ENCODE results near the gene DHX16. TPM values are rescaled to one million over a fixed set of nuclear protein-coding genes. Genes with fewer than 3 reads are reported as not detected.

The DHX16 gene
- total RNA-seq, 4 donors from 2014 or later = 16.0 to 34.5 (median 22.5) TPM

DNA sequence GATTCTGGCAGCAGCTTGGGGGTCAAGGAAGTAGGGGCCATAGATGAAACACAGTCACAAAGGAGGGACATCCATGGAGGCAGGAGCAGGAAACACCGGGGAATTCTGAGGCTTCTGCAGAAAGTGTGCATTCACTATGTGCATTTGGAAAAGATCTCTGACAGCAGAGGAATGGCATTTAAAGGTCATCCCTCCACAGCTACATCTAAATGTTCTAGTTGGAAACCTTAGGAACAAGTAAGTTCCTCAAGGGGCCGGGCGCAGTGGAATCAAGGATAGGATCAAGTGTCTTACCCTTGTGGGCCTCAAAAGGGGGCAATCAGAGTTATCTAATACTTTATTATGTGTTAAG is 17.1 kb downstream of the DHX16 start:
- TF ChIP-seq, protein P1, sequence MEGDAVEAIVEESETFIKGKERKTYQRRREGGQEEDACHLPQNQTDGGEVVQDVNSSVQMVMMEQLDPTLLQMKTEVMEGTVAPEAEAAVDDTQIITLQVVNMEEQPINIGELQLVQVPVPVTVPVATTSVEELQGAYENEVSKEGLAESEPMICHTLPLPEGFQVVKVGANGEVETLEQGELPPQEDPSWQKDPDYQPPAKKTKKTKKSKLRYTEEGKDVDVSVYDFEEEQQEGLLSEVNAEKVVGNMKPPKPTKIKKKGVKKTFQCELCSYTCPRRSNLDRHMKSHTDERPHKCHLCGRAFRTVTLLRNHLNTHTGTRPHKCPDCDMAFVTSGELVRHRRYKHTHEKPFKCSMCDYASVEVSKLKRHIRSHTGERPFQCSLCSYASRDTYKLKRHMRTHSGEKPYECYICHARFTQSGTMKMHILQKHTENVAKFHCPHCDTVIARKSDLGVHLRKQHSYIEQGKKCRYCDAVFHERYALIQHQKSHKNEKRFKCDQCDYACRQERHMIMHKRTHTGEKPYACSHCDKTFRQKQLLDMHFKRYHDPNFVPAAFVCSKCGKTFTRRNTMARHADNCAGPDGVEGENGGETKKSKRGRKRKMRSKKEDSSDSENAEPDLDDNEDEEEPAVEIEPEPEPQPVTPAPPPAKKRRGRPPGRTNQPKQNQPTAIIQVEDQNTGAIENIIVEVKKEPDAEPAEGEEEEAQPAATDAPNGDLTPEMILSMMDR (IDR thresholded peaks at IDR 0.05; ENCODE audit: low read depth) = no peak

DNA sequence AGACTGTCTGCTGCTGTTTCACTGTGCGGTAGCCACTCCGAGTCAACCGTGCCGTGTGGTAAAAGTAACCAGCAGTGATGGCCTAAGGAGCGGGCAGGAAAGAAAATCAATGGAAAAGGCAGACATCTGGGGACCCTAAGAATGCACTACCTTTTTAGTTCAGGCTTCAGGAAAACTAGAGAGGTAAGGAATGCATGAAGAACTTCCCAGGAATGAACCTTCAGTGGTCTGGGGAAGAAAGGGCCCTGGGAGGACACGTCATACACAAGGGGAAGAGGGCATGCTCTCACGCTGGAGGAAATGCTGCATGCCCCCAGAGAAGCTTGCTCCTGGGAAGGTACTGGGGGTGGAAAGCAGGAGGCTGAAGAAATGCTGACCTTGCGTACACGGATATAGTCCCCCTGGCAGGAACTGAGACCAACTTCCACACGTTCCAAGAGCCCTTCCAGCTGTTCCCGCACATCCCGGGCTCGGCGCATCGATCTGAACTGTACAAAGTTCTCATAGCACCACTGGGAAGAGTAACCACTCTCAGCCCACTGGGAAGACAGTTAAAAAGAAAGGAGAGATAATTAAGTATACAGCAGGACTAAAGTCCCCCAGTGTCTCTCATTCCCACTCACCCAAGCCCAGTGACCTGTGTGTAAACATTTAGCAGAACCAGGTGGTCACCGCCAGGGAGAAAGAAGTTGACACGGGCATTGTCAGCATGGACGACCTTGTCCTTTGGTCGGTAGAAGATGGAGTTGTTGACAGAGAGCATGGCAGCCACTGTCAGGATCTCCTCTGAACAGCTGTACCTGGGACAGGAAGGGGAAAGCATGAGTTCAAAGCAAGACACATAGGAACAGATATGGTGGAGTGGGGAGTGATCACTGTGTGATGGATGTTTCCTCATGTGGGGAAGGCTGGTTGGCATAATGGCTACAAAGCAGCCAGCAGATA is 17.7 kb downstream of the DHX16 start:
- TF ChIP-seq, protein P1 (IDR thresholded peaks at IDR 0.05; ENCODE audit: low read depth) = no peak

DNA sequence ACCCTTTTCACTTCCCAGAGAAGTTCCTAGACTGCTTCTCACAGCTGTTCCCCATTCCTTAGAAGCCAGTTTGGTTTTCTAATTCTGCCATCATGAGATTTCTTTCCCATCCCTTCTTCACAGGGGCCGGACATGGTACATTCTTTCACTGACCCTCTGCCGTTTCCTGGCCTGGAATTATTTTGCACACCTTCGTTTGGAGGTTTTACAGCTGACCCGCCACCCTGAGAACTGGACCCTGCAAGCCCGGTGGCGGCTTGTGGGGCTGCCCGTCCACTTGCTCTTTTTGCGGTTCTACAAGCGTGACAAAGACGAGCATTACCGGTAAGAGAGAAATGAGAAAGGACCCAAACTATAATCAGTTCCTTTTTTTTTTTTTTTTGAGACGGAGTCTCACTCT is 21.7 kb downstream of the DHX16 start:
- TF ChIP-seq, protein P1 (IDR thresholded peaks at IDR 0.05; ENCODE audit: low read depth) = no peak

DNA sequence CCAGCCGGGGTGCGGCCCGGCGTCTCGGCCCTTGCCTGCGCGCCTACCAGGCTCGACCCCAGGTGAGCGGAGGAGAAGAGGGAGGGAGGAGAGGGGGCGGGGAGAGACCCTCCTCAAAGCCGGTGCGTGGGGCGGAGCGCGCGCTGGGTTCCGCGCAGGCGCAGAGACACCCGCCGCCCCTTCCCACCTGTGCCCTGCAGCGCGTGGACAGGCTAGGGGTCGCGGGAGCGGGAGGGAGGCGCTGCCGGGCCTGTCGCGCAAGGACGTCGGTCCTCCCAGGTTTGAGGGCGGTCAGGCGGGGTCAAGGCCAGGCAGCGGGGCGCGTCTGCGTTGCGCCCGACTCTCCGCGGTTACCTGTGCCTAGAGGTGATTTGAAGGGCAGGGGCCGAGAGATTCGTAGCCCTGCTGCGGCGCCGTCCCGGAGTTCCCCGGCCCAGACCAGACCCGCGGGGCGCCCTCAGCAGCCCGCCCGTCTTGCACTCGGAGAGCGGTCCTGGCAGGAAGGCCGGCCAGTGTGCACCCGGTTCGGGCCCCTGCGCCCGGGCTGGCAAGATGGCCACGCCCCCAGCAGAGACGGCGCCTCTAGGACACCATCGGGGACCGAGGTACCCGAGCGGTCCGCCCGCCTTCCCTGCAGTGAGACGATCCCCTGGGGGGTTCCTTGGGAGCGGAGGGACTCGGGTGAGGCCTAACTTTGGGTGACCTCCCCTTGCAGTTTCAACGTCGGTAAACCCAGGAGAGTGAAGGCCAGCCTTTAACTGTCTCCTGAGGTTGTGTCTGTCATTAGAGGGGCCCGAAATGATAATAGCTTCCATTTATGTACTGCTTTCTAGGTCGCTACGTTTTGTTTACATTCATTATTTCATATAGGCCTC is 25.3 kb downstream of the DHX16 start:
- TF ChIP-seq, protein P1 (IDR thresholded peaks at IDR 0.05; ENCODE audit: low read depth) = no peak

DNA sequence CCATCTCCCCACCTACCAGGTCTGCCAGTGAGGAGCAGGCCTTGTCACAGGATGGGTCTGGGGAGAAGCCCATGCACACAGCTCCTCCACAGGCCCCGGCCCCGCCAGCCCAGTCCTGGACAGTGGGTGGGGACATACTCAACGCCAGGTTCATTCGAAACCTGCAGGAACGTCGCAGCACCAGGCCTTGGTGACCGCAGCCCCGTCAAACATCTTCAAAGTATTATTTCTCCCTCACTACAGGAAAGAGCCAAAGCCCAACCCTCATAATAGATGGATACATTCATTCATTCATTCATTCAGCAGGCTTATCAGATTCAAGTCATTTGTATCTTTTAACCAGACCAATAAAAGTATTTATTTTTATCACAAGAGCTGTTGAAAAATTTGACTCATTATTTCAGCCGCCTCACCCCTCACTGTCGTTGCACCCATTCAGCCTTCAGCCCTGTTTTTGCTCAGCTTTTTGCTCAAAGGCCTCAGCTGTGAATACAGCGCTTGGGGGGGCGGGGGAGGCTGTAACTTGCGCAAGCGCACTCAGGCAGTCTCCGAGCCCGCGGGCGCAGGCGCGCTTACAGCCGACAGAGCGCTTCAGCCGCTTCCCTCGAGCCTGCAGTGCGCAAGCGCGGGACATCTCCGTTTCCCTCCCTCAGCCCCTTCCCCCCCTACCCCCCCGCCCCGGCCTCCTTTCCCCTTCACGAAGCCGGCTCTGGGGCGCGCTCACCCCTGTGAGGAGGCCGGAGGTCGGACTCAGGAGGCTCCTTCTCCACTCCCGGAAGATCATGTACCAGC is 26.2 kb downstream of the DHX16 start, which contains the start of gene C6orf136:
C6orf136 (plus strand) TSS at position 684 of the 792 bp plus-strand sequence; CDS start at position 783, 99 bp downstream.
- TF ChIP-seq, protein P1 (IDR thresholded peaks at IDR 0.05; ENCODE audit: low read depth) = no peak

DNA sequence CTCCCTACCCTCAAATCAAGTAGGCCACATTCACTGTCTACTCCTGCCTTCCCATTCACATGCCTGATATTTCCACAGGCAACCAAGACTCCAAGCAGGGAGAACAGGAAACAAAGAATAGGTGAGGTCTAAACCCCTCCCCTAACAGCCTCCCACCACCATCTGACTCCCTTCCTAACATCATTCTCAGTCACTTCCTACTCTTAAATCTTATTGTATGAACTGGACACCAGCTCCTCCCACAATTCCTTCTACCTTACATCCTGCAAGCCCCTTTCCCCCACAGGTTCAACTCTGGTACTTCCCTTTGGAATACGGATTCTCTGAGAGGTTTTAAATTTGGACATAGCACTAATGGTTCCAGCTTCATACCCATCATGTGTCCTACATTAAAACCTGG is 26.8 kb downstream of the DHX16 start:
- TF ChIP-seq, protein P1 (IDR thresholded peaks at IDR 0.05; ENCODE audit: low read depth) = no peak
